SU-DHL-6 (cell line): ENCODE measurements around the gene PDE7B.

Source experiments
- H2AFZ ChIP-seq: fragments of 200-600 bp; sonication (generic); 2 replicates; pipeline ENCODE4 v1.6.1; 2014; ENCODE audit warnings: low read depth, mild to moderate bottlenecking, moderate library complexity, mixed read lengths, antibody characterized with exemption, low read length; ENCODE audit not compliant: severe bottlenecking
- H3F3A ChIP-seq: fragments of 200-600 bp; shearing (Covaris generic); 2 replicates; pipeline ENCODE4 v1.6.0; 2016; ENCODE audit warnings: antibody characterized with exemption, mild to moderate bottlenecking; ENCODE audit not compliant: insufficient read depth
- H3K27ac ChIP-seq: fragments of 200-600 bp; sonication (generic); 2 replicates; pipeline ENCODE4 v1.5.1; 2016; ENCODE audit warnings: low read depth, mild to moderate bottlenecking, low read length, moderate library complexity, mixed read lengths
- H3K27me3 ChIP-seq: fragments of 200-600 bp; sonication (generic), shearing (Covaris generic); 2 replicates; pipeline ENCODE4 v1.6.0; 2014; ENCODE audit warnings: mild to moderate bottlenecking, low read length
- H3K36me3 ChIP-seq: fragments of 200-600 bp; sonication (generic); 2 replicates; pipeline ENCODE4 v1.6.1; 2014; ENCODE audit warnings: mild to moderate bottlenecking, low read length, mixed read lengths
- H3K4me2 ChIP-seq: fragments of 300-600, 200-600 bp; shearing (Covaris generic), sonication (generic); 2 replicates; pipeline ENCODE4 v1.6.0; 2014; ENCODE audit warnings: low read length, low read depth, mild to moderate bottlenecking; ENCODE audit not compliant: poor library complexity, severe bottlenecking
- H3K4me3 ChIP-seq: fragments of 200-600 bp; sonication (generic); 2 replicates; pipeline ENCODE4 v1.5.1; 2014; ENCODE audit warnings: antibody characterized with exemption, low read length, mild to moderate bottlenecking, mixed read lengths; ENCODE audit not compliant: insufficient read depth, poor library complexity, severe bottlenecking
- H3K79me2 ChIP-seq: fragments of 200-600 bp; sonication (generic); 2 replicates; pipeline ENCODE4 v1.6.1; 2014; ENCODE audit warnings: mild to moderate bottlenecking, low read length, moderate library complexity; ENCODE audit not compliant: insufficient read depth
- H3K9ac ChIP-seq: fragments of 200-600 bp; sonication (generic); 2 replicates; pipeline ENCODE4 v1.7.0; 2014; ENCODE audit warnings: mild to moderate bottlenecking, low read length
- H3K9me2 ChIP-seq: fragments of 200-600 bp; sonication (generic); replicated peaks from 2 replicates; pipeline ENCODE4 v1.6.1; 2014; ENCODE audit warnings: low read length; ENCODE audit not compliant: insufficient read depth
- H3K9me3 ChIP-seq: fragments of 200-600 bp; sonication (generic); 2 replicates; pipeline ENCODE4 v1.6.1; 2014; ENCODE audit warnings: low read length, mixed read lengths; ENCODE audit not compliant: insufficient read depth
- H4K20me1 ChIP-seq: fragments of 200-600 bp; sonication (generic); 2 replicates; pipeline ENCODE4 v1.6.1; 2014; ENCODE audit warnings: low read depth, mild to moderate bottlenecking, antibody characterized with exemption, low read length, moderate library complexity, mixed read lengths
- CTCF ChIP-seq: fragments of 200-600 bp; sonication (generic); IDR thresholded peaks from one replicate; pipeline ENCODE4 v1.5.1; 2017; ENCODE audit warnings: antibody characterized with exemption, mild to moderate bottlenecking, low read length, moderate library complexity; ENCODE audit not compliant: insufficient read depth, poor library complexity, severe bottlenecking
- EZH2phosphoT487 ChIP-seq: fragments of 200-600 bp; sonication (generic), shearing (Covaris generic); conservative IDR thresholded peaks from 2 replicates; pipeline ENCODE4 v1.6.1; 2018; ENCODE audit warnings: mild to moderate bottlenecking, antibody characterized with exemption, low read length, moderate library complexity, mixed read lengths

Gene PDE7B

GRCh38 chr6:135922174-135922573 lies 70.7 kb downstream of the PDE7B start:
- TF ChIP-seq CTCF (no peak), EZH2phosphoT487 (no peak)
- H3K9ac ChIP-seq, result no peak overlapping the region
- no peaks in the 10 kb centered on the region for H3K9me2 ChIP-seq
- no peak overlapping the region for H3K4me3 ChIP-seq
- H3K27ac ChIP-seq, result no peak overlapping the region
- no peaks in the 10 kb centered on the region for H3K36me3 ChIP-seq
- H3K4me2 ChIP-seq, result no peak overlapping the region
- H3K79me2 ChIP-seq, result no peaks in the 10 kb centered on the region
- H2AFZ ChIP-seq, result no peak overlapping the region
- no peaks in the 10 kb centered on the region for H4K20me1 ChIP-seq
- no peaks in the 10 kb centered on the region for H3K9me3 ChIP-seq
- no peaks in the 10 kb centered on the region for H3K27me3 ChIP-seq
- no peaks in the 10 kb centered on the region for H3F3A ChIP-seq

- Histone ChIP-seq H2AFZ (no peak overlapping the region), H3K4me3 (no peak overlapping the region), H3K27me3 (no peaks in the 10 kb centered on the region), H3K9me3 (no peaks in the 10 kb centered on the region), H3F3A (no peaks in the 10 kb centered on the region), H4K20me1 (no peaks in the 10 kb centered on the region), H3K27ac (no peak overlapping the region), H3K36me3 (no peaks in the 10 kb centered on the region), H3K79me2 (no peaks in the 10 kb centered on the region), H3K9me2 (no peaks in the 10 kb centered on the region), H3K4me2 (no peak overlapping the region), H3K9ac (no peak overlapping the region)
- TF ChIP-seq CTCF (no peak), EZH2phosphoT487 (no peak)
Observed at GRCh38 chr6:135922746-135923145, 71.2 kb downstream of the PDE7B start.

- H4K20me1 ChIP-seq, result no peaks in the 10 kb centered on the region
- H3K9me2 ChIP-seq, result no peaks in the 10 kb centered on the region
- no peaks in the 10 kb centered on the region for H3K9me3 ChIP-seq
- H3K4me2 ChIP-seq, result no peak overlapping the region
- no peak overlapping the region for H3K27ac ChIP-seq
- H2AFZ ChIP-seq, result no peak overlapping the region
- H3K79me2 ChIP-seq, result no peaks in the 10 kb centered on the region
- no peak overlapping the region for H3K4me3 ChIP-seq
- H3F3A ChIP-seq, result no peaks in the 10 kb centered on the region
- no peaks in the 10 kb centered on the region for H3K36me3 ChIP-seq
- H3K9ac ChIP-seq, result no peak overlapping the region
- TF ChIP-seq CTCF (no peak), EZH2phosphoT487 (no peak)
- no peaks in the 10 kb centered on the region for H3K27me3 ChIP-seq
Observed at GRCh38 chr6:135932651-135933050, 81.2 kb downstream of the PDE7B start.
